Right cardiac atrium (tissue), 5 donors: Measurements from ENCODE around the gene RUNX1. TPM values are rescaled to one million over a fixed set of nuclear protein-coding genes. Genes with fewer than 3 reads are reported as not detected.

ENCODE experiments used
- ATAC-seq, 2 donors: fragments of 200-7000 bp; cut with Tn5 transposase; one replicate each; pipeline versions ENCODE4 v1.8.0 to v1.9.1; 2020; ENCODE audit warnings: moderate library complexity in 2 of 2, mild to moderate bottlenecking in 1 of 2
- DNase-seq, 3 donors: peaks; one replicate each; pipeline ENCODE4 v3.0.0-alpha.2; 2020
- H3K27ac ChIP-seq: one replicate; pipeline ENCODE4 v1.5.1; 2013; ENCODE audit warnings: mild to moderate bottlenecking, low read length, control low read depth, moderate library complexity
- H3K27me3 ChIP-seq: one replicate; pipeline ENCODE4 v1.6.1; 2013; ENCODE audit not compliant: control insufficient read depth, insufficient read depth
- H3K4me1 ChIP-seq: one replicate; pipeline ENCODE4 v1.6.1; 2013; ENCODE audit warnings: low read length; ENCODE audit not compliant: control insufficient read depth, insufficient read depth
- H3K4me3 ChIP-seq: one replicate; pipeline ENCODE4 v1.5.1; 2013; ENCODE audit warnings: low read length, control low read depth
- H3K9me3 ChIP-seq: one replicate; pipeline ENCODE4 v1.6.1; 2013; ENCODE audit warnings: low read length; ENCODE audit not compliant: control insufficient read depth
- WGBS: extraction: QIAGEN DNeasy Blood & Tissue Kit; methylation state at CpG from one replicate; pipeline ENCODE4 v1.1.7; 2013; 5-methylcytosine and 5-hydroxymethylcytosine counted together
- intact Hi-C, 4 donors: fragments of 100-400 bp; cut with DNase I; formaldehyde crosslinking; loops; one replicate each; pipeline versions ENCODE4 v1.11.0 to v1.14.0; 2022 to 2023
- polyA plus RNA-seq: library from polyadenylated mRNA; stranded (reverse); fragments of 200-250 nt; gene quantifications from one replicate; pipeline ENCODE4 v1.2.3, GENCODE V29; 2013
- total RNA-seq, 4 donors: library from RNA; stranded (reverse); fragmentation: NEBNext Ultra II Directional; extraction: Animal tissue kit (Norgen Biotek cat#: 25700); gene quantifications; one replicate each; pipeline ENCODE4 v1.2.1, GENCODE V29; 2021
- donor health status: healthy with polysubstance abuse.
- donor health status: DM: no; HTN: yes; CAD: no.
- donor health status: DM: no; HTN: no; CAD: no.
- donor health status: DM: no; HTN: yes; CAD: no; lungs with severe emphysema.
- donor health status: DM: yes; HTN: yes; CAD: no.

RUNX1 gene
- total and polyA plus RNA-seq, 5 donors = 0.81 to 17.6 (median 4.4) TPM

- Histone ChIP-seq H3K27ac (peak overlapping the region; percentile 22), H3K27me3 (no peaks in the 10 kb centered on the region)
Observed at GRCh38 chr21:34827445-34828235, 221.5 kb downstream of the RUNX1 start.

GRCh38 chr21:34826836-34827235 is 222.3 kb downstream of the RUNX1 start:
- ATAC-seq (peak; percentile 37 to 41), DNase-seq (no peak)
- Histone ChIP-seq H3K27ac (no peak overlapping the region), H3K27me3 (no peaks in the 10 kb centered on the region), H3K9me3 (no peaks in the 10 kb centered on the region), H3K4me1 (no peaks in the 10 kb centered on the region), H3K4me3 (no peak overlapping the region)
- WGBS = 81% methylated on average over 3 of the region's 3 CpGs
- intact Hi-C loops = no loop called here

More at GRCh38 chr21:34827445-34828235, 221.5 kb downstream of the RUNX1 start:
- no peaks in the 10 kb centered on the region for H3K4me1 ChIP-seq
- H3K4me3 ChIP-seq = no peak overlapping the region
- WGBS = 74% methylated on average over 5 of the region's 5 CpGs
- DNase-seq = no peak
- no peak for ATAC-seq
- no peaks in the 10 kb centered on the region for H3K9me3 ChIP-seq
- intact Hi-C loops = no loop called here

DNA sequence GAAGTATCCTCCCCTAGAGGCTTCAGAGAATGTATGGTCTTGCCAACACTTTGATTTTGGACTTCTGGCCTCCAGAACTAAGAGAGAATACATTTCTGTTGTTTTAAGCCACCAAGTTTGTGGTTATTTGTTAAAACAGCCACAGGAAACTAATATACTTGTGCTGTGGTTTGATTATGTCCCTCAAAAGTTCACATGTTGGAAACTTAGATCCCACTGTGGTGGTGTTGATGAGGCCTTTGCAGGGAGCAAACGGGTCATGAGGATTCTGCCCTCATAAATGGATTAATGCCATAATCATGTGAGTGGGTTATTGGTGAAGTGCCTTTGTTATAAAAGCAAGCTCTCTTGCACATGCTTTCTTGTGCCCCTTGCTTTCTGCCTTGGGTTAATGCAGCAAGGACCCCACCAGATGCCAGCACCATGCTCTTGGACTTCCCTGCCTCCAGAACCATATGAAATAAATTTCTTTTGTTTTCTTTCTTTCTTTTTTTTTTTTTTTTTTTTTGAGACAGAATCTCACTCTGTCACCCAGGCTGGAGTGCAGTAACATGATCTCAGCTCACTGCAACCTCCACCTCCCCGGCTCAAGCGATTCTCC is 223.1 kb downstream of the RUNX1 start:
- WGBS = 87% methylated on average over 3 of the region's 3 CpGs
- no peaks in the 10 kb centered on the region for H3K27me3 ChIP-seq
- ATAC-seq = no peak
- no peak for DNase-seq
- intact Hi-C loops = no loop called here
- no peaks in the 10 kb centered on the region for H3K4me1 ChIP-seq
- no peak overlapping the region for H3K4me3 ChIP-seq
- H3K9me3 ChIP-seq = no peaks in the 10 kb centered on the region
- no peak overlapping the region for H3K27ac ChIP-seq

GRCh38 chr21:34825101-34825500 is 224.0 kb downstream of the RUNX1 start:
- no peaks in the 10 kb centered on the region for H3K9me3 ChIP-seq
- ATAC-seq (no peak), DNase-seq (no peak)
- H3K4me3 ChIP-seq = no peak overlapping the region
- H3K27ac ChIP-seq = no peak overlapping the region
- intact Hi-C loops = no loop called here
- H3K4me1 ChIP-seq = no peaks in the 10 kb centered on the region
- 90% methylated on average over 3 of the region's 3 CpGs for WGBS
- H3K27me3 ChIP-seq = no peaks in the 10 kb centered on the region

- no peak overlapping the region for H3K4me3 ChIP-seq
- H3K9me3 ChIP-seq = no peaks in the 10 kb centered on the region
- 74% methylated on average over 1 of the region's 1 CpG for WGBS
- no peaks in the 10 kb centered on the region for H3K4me1 ChIP-seq
- H3K27ac ChIP-seq = no peak overlapping the region
- ATAC-seq (no peak), DNase-seq (no peak)
- no peaks in the 10 kb centered on the region for H3K27me3 ChIP-seq
- intact Hi-C loops = no loop called here
Observed at GRCh38 chr21:34824314-34824713, 224.8 kb downstream of the RUNX1 start.

GRCh38 chr21:34822942-34823341 is 226.2 kb downstream of the RUNX1 start:
- ATAC-seq (no peak), DNase-seq (no peak)
- H3K27ac ChIP-seq = no peak overlapping the region
- intact Hi-C loops = no loop called here
- H3K4me1 ChIP-seq = no peaks in the 10 kb centered on the region
- no peaks in the 10 kb centered on the region for H3K27me3 ChIP-seq
- WGBS = 91% methylated on average over 6 of the region's 6 CpGs
- H3K9me3 ChIP-seq = no peaks in the 10 kb centered on the region
- no peak overlapping the region for H3K4me3 ChIP-seq

GRCh38 chr21:34822168-34822567 is 226.9 kb downstream of the RUNX1 start:
- intact Hi-C loops = no loop called here
- WGBS = 79% methylated on average over 5 of the region's 5 CpGs

DNA sequence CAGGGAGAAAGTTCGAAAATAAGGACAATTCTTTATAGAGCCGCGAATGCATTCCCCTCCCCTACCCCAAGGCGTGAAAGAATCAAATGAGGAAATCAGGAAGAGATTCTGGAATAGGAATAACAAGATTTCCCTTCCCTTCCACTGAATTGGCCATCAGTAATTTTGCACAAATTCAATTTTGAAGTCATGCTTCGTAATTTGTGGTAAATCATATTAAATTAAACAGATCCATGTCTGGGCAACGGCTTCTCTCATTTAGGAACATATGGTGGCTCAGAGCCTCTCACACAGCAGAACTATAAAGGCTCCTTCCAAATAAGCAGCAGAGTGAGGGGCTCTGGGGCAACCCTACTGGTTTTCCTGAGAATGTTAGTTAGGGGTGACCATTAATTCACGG is 227.4 kb downstream of the RUNX1 start:
- no peak for ATAC-seq
- Histone ChIP-seq H3K9me3 (no peaks in the 10 kb centered on the region), H3K4me3 (no peak overlapping the region), H3K27me3 (no peaks in the 10 kb centered on the region), H3K27ac (no peak overlapping the region), H3K4me1 (no peaks in the 10 kb centered on the region)
- intact Hi-C loops = no loop called here
- DNase-seq = no peak
- WGBS = 88% methylated on average over 7 of the region's 7 CpGs

More at GRCh38 chr21:34822168-34822567, 226.9 kb downstream of the RUNX1 start:
- Histone ChIP-seq H3K9me3 (no peaks in the 10 kb centered on the region), H3K4me1 (no peaks in the 10 kb centered on the region), H3K27ac (no peak overlapping the region), H3K4me3 (no peak overlapping the region), H3K27me3 (no peaks in the 10 kb centered on the region)
- no peak for DNase-seq
- ATAC-seq = no peak

- no peak for ATAC-seq
- no peaks in the 10 kb centered on the region for H3K9me3 ChIP-seq
- no peaks in the 10 kb centered on the region for H3K4me1 ChIP-seq
- H3K4me3 ChIP-seq = no peak overlapping the region
- no peak overlapping the region for H3K27ac ChIP-seq
- WGBS = 83% methylated on average over 9 of the region's 9 CpGs
- no peak for DNase-seq
- no peaks in the 10 kb centered on the region for H3K27me3 ChIP-seq
- intact Hi-C loops = no loop called here
Observed at GRCh38 chr21:34820051-34820450, 229.1 kb downstream of the RUNX1 start.

DNA sequence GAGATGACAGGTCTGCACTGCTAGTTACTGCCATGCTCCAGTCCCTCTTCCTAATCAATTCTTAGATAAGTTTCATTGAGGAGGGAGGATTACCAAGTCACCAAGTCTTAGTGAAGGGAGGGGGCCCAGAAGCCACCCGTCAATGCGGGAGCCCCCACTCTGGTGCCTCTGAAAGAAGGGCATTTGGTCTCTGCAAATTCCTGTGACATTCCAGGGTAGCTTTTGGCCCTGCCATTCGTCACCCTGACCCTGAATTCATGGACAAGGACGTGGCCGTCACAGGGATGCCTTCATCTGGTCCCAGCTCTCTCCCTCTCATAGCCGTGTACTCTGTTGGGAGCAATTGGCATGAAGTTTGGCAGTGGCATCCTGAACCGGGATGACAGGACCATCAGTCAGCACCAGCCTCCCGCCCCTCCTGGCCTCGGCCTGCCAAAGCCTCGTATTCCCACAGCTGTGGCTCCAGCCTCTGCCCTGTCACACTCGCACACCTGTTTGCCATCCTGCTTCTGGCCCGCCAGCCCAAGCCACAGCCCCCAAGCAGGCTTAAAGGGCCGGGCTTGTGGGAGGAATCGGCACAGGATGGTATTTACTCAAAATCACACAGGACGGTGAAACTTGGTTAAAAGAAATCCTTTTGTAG is 229.6 kb downstream of the RUNX1 start:
- Histone ChIP-seq H3K9me3 (no peaks in the 10 kb centered on the region), H3K4me1 (no peaks in the 10 kb centered on the region), H3K4me3 (no peak overlapping the region), H3K27me3 (no peaks in the 10 kb centered on the region), H3K27ac (no peak overlapping the region)
- ATAC-seq = no peak
- DNase-seq = no peak
- 69% methylated on average over 15 of the region's 15 CpGs for WGBS
- intact Hi-C loops = no loop called here

GRCh38 chr21:34818662-34819158 is 230.4 kb downstream of the RUNX1 start:
- no peak for DNase-seq
- no peak for ATAC-seq
- Histone ChIP-seq H3K27ac (no peak overlapping the region), H3K4me3 (no peak overlapping the region), H3K4me1 (no peaks in the 10 kb centered on the region), H3K9me3 (no peaks in the 10 kb centered on the region), H3K27me3 (no peaks in the 10 kb centered on the region)
- intact Hi-C loops = no loop called here
- WGBS = 60% methylated on average over 8 of the region's 8 CpGs
